Measurements from ENCODE around the gene CDKN2A. TPM values are rescaled to one million over a fixed set of nuclear protein-coding genes. Genes with fewer than 3 reads are reported as not detected.

Gene CDKN2A
- polyA plus RNA-seq, 4 donors = 0.30 to 2.7 (median 1.9) TPM; not detected in 1

DNA sequence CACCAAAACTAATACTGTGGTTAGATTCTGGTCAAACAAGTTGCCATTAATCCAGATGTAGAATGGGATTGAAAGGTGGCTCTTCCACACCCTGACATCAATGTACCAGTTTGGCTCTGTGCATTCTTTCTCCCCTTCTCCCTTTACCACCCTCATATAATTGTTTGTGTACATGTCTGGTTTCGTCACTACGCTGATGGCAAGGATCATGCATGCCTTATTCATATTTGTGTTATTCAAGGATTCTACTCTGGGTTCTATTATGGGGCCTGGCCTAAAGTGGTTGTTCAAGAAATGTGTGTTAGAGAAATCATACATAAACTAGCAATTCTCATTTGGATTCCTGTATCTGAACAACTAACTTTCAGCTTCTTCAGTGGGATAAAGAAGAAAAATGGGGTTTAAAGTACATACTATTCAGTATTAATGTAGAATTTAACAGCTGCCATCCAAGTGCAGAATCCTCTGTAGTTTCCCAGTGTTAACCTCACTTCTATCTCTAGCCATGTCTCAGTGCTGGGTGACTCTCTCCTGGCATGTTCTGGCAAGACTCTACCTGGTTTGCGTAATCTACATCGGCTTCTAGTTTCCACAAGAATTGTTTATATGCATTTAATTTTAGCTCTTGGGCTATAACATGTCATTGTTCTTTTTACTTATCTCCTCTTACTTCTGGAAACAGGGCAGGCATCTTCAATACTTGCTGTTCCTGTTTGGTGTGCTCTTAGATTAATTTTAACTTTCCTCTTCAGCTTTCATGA lies 42.9 kb upstream of the CDKN2A start:
- DNase-seq = no peak
- Histone ChIP-seq H3K27me3 (ENCODE audit: control insufficient read depth in 3 of 3, insufficient read depth in 3 of 3, low read length in 3 of 3) (no peaks in the 10 kb centered on the region), H3K9me3 (ENCODE audit: control insufficient read depth in 2 of 2, insufficient read depth in 1 of 2, low read depth in 1 of 2, low read length in 1 of 2) (no peaks in the 10 kb centered on the region), H3K27ac (ENCODE audit: low read depth in 1 of 3, low read length in 2 of 3) (peak overlapping the region in 1 of 3 donors; percentile 48), H3K36me3 (ENCODE audit: control insufficient read depth in 3 of 3, insufficient read depth in 2 of 3, low read depth in 1 of 3, low read length in 3 of 3) (no peaks in the 10 kb centered on the region), H3K4me1 (ENCODE audit: control insufficient read depth in 3 of 3, insufficient read depth in 2 of 3, low read depth in 1 of 3, low read length in 2 of 3) (peaks cover 4 to 33% (median 4%) of the 10 kb centered on the region in 3 donors), H3K4me3 (ENCODE audit: low read depth in 1 of 3, low read length in 3 of 3) (no peak overlapping the region)
- no peak for FAIRE-seq
- WGBS, 3 donors = 83 to 84% (median 83%) methylated on average over 4 of the region's 4 CpGs

- 84 to 88% (median 88%) methylated on average over 2 of the region's 2 CpGs for WGBS, 3 donors
- H3K36me3 ChIP-seq (ENCODE audit: control insufficient read depth in 3 of 3, insufficient read depth in 2 of 3, low read depth in 1 of 3, low read length in 3 of 3) = no peaks in the 10 kb centered on the region
- FAIRE-seq (no peak), DNase-seq (no peak)
- H3K9me3 ChIP-seq (ENCODE audit: control insufficient read depth in 2 of 2, insufficient read depth in 1 of 2, low read depth in 1 of 2, low read length in 1 of 2) = no peaks in the 10 kb centered on the region
- H3K27me3 ChIP-seq (ENCODE audit: control insufficient read depth in 3 of 3, insufficient read depth in 3 of 3, low read length in 3 of 3) = no peaks in the 10 kb centered on the region
- H3K27ac ChIP-seq (ENCODE audit: low read depth in 1 of 3, low read length in 2 of 3) = no peak overlapping the region
- H3K4me1 ChIP-seq (ENCODE audit: control insufficient read depth in 3 of 3, insufficient read depth in 2 of 3, low read depth in 1 of 3, low read length in 2 of 3) = peaks cover 4 to 24% (median 4%) of the 10 kb centered on the region in 3 donors
- no peak overlapping the region for H3K4me3 ChIP-seq (ENCODE audit: low read depth in 1 of 3, low read length in 3 of 3)
These were observed 41.4 kb upstream of the CDKN2A start for GRCh38 chr9:22035591-22036011.

GRCh38 chr9:22033012-22033630 lies 38.9 kb upstream of the CDKN2A start:
- Histone ChIP-seq H3K36me3 (ENCODE audit: control insufficient read depth in 3 of 3, insufficient read depth in 2 of 3, low read depth in 1 of 3, low read length in 3 of 3) (no peaks in the 10 kb centered on the region), H3K4me3 (ENCODE audit: low read depth in 1 of 3, low read length in 3 of 3) (no peak overlapping the region), H3K4me1 (ENCODE audit: control insufficient read depth in 3 of 3, insufficient read depth in 2 of 3, low read depth in 1 of 3, low read length in 2 of 3) (peaks cover 0 to 11% (median 0%) of the 10 kb centered on the region in 3 donors), H3K27ac (ENCODE audit: low read depth in 1 of 3, low read length in 2 of 3) (no peak overlapping the region), H3K9me3 (ENCODE audit: control insufficient read depth in 2 of 2, insufficient read depth in 1 of 2, low read depth in 1 of 2, low read length in 1 of 2) (no peaks in the 10 kb centered on the region), H3K27me3 (ENCODE audit: control insufficient read depth in 3 of 3, insufficient read depth in 3 of 3, low read length in 3 of 3) (no peaks in the 10 kb centered on the region)
- 75 to 90% (median 80%) methylated on average over 8 of the region's 8 CpGs for WGBS, 3 donors
- no peak for DNase-seq
- FAIRE-seq = no peak

DNA sequence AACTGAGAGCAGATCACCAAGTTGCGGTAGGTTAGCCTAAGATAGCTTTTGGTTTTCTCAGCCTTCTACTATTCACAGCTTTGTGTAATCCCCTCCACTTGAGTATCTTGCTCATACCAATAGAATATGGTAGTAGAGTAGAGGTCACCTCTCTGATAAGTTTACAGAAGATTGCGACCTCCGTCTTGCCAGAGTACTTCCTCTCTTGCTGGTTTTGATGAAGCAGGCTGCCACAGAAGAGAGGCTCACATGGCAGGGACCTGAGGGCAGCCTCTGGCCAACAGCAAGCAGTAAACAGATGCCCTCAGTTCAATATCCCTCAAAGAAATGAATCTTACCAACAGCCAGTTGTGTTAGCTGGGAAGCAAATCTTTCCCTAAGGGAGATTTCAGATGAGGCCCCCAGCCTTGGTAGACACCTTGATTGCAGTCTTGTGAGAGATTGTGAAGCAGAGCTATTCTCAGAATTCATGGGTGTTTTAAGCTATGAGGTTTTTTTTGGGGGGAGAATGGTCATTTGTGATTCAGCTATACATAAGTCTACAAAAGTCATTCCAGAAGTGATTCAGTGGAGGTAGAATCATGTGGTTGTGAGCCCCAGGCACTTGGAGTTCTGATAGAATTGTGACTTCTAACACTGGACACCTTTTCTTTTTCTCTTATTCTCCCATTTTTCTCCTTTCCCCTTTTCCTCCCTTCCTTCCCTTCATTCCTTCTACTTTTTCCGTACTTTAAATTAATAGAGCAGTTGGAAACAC lies 37.6 kb upstream of the CDKN2A start:
- no peaks in the 10 kb centered on the region for H3K36me3 ChIP-seq (ENCODE audit: control insufficient read depth in 3 of 3, insufficient read depth in 2 of 3, low read depth in 1 of 3, low read length in 3 of 3)

DNA sequence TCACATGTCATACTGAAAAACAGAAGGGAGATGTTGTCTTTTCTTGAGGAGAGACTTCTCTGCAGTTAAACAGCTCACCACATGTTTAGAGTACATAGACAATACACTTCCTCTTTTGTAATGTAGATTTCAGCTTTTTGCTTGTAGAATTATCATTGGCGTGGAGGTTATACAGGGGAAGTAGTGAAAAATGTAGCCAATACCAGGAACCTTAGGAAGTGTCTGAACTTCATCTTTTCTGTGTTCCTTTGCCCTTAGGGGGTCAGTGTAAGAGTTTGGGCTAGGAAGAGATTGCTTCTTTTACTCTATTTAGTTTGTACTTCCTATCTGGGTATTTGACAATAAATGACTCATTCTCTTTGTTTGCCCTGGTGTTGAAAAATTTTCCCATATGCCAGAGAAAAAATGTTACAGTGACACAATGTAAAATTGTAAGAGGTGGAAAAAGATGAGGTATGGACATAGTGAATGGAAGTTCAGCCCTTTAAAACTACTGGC lies 36.0 kb upstream of the CDKN2A start:
- whole genome bisulfite sequencing, 3 donors = 21 to 56% (median 45%) methylated on average over 1 of the region's 1 CpG

More for the DNA sequence above, 37.6 kb upstream of the CDKN2A start:
- peaks cover 0 to 4% (median 0%) of the 10 kb centered on the region in 3 donors for H3K4me1 ChIP-seq (ENCODE audit: control insufficient read depth in 3 of 3, insufficient read depth in 2 of 3, low read depth in 1 of 3, low read length in 2 of 3)
- WGBS, 3 donors = 73 to 89% (median 82%) methylated on average over 4 of the region's 4 CpGs
- H3K27ac ChIP-seq (ENCODE audit: low read depth in 1 of 3, low read length in 2 of 3) = no peak overlapping the region
- H3K4me3 ChIP-seq (ENCODE audit: low read depth in 1 of 3, low read length in 3 of 3) = no peak overlapping the region
- no peaks in the 10 kb centered on the region for H3K27me3 ChIP-seq (ENCODE audit: control insufficient read depth in 3 of 3, insufficient read depth in 3 of 3, low read length in 3 of 3)
- FAIRE-seq = no peak
- DNase-seq = no peak
- no peaks in the 10 kb centered on the region for H3K9me3 ChIP-seq (ENCODE audit: control insufficient read depth in 2 of 2, insufficient read depth in 1 of 2, low read depth in 1 of 2, low read length in 1 of 2)

DNA sequence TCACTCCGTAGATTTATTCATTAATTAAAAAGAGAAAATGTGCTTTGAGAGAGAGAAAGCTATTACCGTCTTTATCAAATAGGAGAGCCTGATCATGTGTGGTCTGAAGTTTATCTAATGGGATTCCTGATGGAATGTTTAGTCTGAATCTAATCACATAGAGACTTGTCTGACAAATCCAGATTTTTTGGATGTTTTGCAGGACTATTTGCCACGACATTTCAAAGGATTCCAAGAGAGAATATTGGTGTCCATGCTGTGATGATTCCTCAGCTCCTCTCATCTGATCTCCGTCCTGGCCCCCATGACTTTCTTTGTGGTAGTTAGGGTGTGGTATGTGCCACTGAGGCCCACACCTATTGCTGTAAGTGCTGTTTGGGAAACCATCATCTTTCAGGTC lies 35.0 kb upstream of the CDKN2A start:
- no peaks in the 10 kb centered on the region for H3K27me3 ChIP-seq (ENCODE audit: control insufficient read depth in 3 of 3, insufficient read depth in 3 of 3, low read length in 3 of 3)
- no peak overlapping the region for H3K27ac ChIP-seq (ENCODE audit: low read depth in 1 of 3, low read length in 2 of 3)
- 70 to 81% (median 79%) methylated on average over 4 of the region's 4 CpGs for WGBS, 3 donors
- no peak for FAIRE-seq
- DNase-seq = no peak
- H3K9me3 ChIP-seq (ENCODE audit: control insufficient read depth in 2 of 2, insufficient read depth in 1 of 2, low read depth in 1 of 2, low read length in 1 of 2) = no peaks in the 10 kb centered on the region
- H3K4me3 ChIP-seq (ENCODE audit: low read depth in 1 of 3, low read length in 3 of 3) = no peak overlapping the region
- H3K36me3 ChIP-seq (ENCODE audit: control insufficient read depth in 3 of 3, insufficient read depth in 2 of 3, low read depth in 1 of 3, low read length in 3 of 3) = no peaks in the 10 kb centered on the region
- peaks cover 0 to 4% (median 0%) of the 10 kb centered on the region in 3 donors for H3K4me1 ChIP-seq (ENCODE audit: control insufficient read depth in 3 of 3, insufficient read depth in 2 of 3, low read depth in 1 of 3, low read length in 2 of 3)

More for the DNA sequence above, 36.0 kb upstream of the CDKN2A start:
- no peak overlapping the region for H3K4me3 ChIP-seq (ENCODE audit: low read depth in 1 of 3, low read length in 3 of 3)
- peaks cover 0 to 4% (median 0%) of the 10 kb centered on the region in 3 donors for H3K4me1 ChIP-seq (ENCODE audit: control insufficient read depth in 3 of 3, insufficient read depth in 2 of 3, low read depth in 1 of 3, low read length in 2 of 3)
- FAIRE-seq = no peak
- no peaks in the 10 kb centered on the region for H3K9me3 ChIP-seq (ENCODE audit: control insufficient read depth in 2 of 2, insufficient read depth in 1 of 2, low read depth in 1 of 2, low read length in 1 of 2)
- H3K36me3 ChIP-seq (ENCODE audit: control insufficient read depth in 3 of 3, insufficient read depth in 2 of 3, low read depth in 1 of 3, low read length in 3 of 3) = no peaks in the 10 kb centered on the region
- no peak overlapping the region for H3K27ac ChIP-seq (ENCODE audit: low read depth in 1 of 3, low read length in 2 of 3)
- DNase-seq = peak; percentile 12 to 53
- H3K27me3 ChIP-seq (ENCODE audit: control insufficient read depth in 3 of 3, insufficient read depth in 3 of 3, low read length in 3 of 3) = no peaks in the 10 kb centered on the region

- H3K27ac ChIP-seq (ENCODE audit: low read depth in 1 of 3, low read length in 2 of 3) = no peak overlapping the region
- no peaks in the 10 kb centered on the region for H3K27me3 ChIP-seq (ENCODE audit: control insufficient read depth in 3 of 3, insufficient read depth in 3 of 3, low read length in 3 of 3)
- H3K36me3 ChIP-seq (ENCODE audit: control insufficient read depth in 3 of 3, insufficient read depth in 2 of 3, low read depth in 1 of 3, low read length in 3 of 3) = no peaks in the 10 kb centered on the region
- H3K4me1 ChIP-seq (ENCODE audit: control insufficient read depth in 3 of 3, insufficient read depth in 2 of 3, low read depth in 1 of 3, low read length in 2 of 3) = peaks cover 0 to 4% (median 0%) of the 10 kb centered on the region in 3 donors
- DNase-seq = no peak
- FAIRE-seq = no peak
- H3K4me3 ChIP-seq (ENCODE audit: low read depth in 1 of 3, low read length in 3 of 3) = no peak overlapping the region
- H3K9me3 ChIP-seq (ENCODE audit: control insufficient read depth in 2 of 2, insufficient read depth in 1 of 2, low read depth in 1 of 2, low read length in 1 of 2) = no peaks in the 10 kb centered on the region
These were observed 34.2 kb upstream of the CDKN2A start for GRCh38 chr9:22028394-22028793.

DNA sequence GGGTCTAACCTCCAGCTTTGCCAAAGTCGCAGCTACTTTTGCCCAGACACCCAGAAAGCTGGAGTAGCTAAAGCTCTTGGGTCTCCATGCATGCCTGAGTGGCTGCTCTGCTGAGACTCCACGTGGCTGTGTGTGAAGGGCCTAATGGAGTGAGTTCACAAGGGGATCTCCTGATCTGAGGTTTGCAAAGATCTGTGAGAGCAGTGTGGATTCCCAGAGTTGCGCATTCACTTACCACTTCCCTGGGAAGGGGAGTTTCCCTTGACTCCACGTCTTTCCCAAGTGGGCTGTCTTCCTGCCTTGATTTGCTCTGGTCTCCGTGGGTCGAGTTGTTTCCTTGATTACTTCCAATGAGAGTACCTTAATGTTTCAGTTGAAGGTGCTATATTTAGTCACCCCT lies 32.5 kb upstream of the CDKN2A start:
- no peak for DNase-seq
- WGBS, 3 donors = 62 to 83% (median 77%) methylated on average over 6 of the region's 6 CpGs

More for the DNA sequence above, 32.5 kb upstream of the CDKN2A start:
- no peak for FAIRE-seq
- H3K27me3 ChIP-seq (ENCODE audit: control insufficient read depth in 3 of 3, insufficient read depth in 3 of 3, low read length in 3 of 3) = no peaks in the 10 kb centered on the region
- no peaks in the 10 kb centered on the region for H3K36me3 ChIP-seq (ENCODE audit: control insufficient read depth in 3 of 3, insufficient read depth in 2 of 3, low read depth in 1 of 3, low read length in 3 of 3)
- H3K9me3 ChIP-seq (ENCODE audit: control insufficient read depth in 2 of 2, insufficient read depth in 1 of 2, low read depth in 1 of 2, low read length in 1 of 2) = no peaks in the 10 kb centered on the region
- no peak overlapping the region for H3K27ac ChIP-seq (ENCODE audit: low read depth in 1 of 3, low read length in 2 of 3)
- no peak overlapping the region for H3K4me3 ChIP-seq (ENCODE audit: low read depth in 1 of 3, low read length in 3 of 3)
- peaks cover 0 to 4% (median 0%) of the 10 kb centered on the region in 3 donors for H3K4me1 ChIP-seq (ENCODE audit: control insufficient read depth in 3 of 3, insufficient read depth in 2 of 3, low read depth in 1 of 3, low read length in 2 of 3)
